NCI-H2227 (cell line): ENCODE results near the gene DNAH11.
"Not testable (repeated sequence)": the region's sequence is repeated elsewhere in the genome, so short reads cannot be mapped to it uniquely, and the experiment has no call there.

Source experiments
- DNase-seq: peaks from one replicate; lab custom pipeline; 2025; ENCODE audit not compliant: unreplicated experiment; lab: John Stamatoyannopoulos, UW

DNAH11 gene

GRCh38 chr7:21542891-21543527 is at the start of gene DNAH11:
Gene DNAH11 (plus strand): TSS chr7:21543039. CDS start chr7:21543246, 207 bp downstream.
- DNase-seq = peak; percentile 84

- no peak for DNase-seq
Measured at GRCh38 chr7:21495731-21496130, 47.1 kb upstream of the DNAH11 start.

- no peak for DNase-seq
Measured at GRCh38 chr7:21497072-21497471, 45.8 kb upstream of the DNAH11 start.

GRCh38 chr7:21500117-21500832 is 42.6 kb upstream of the DNAH11 start:
- no peak for DNase-seq

GRCh38 chr7:21504021-21504420 is 38.8 kb upstream of the DNAH11 start:
- DNase-seq = no peak

GRCh38 chr7:21507627-21508343 is 35.1 kb upstream of the DNAH11 start:
- DNase-seq = no peak

GRCh38 chr7:21508538-21508937 is 34.3 kb upstream of the DNAH11 start:
- DNase-seq = no peak

- no peak for DNase-seq
Measured at GRCh38 chr7:21514062-21514461, 28.8 kb upstream of the DNAH11 start.

GRCh38 chr7:21524680-21525079 is 18.2 kb upstream of the DNAH11 start:
- no peak for DNase-seq

- no peak for DNase-seq
Measured at GRCh38 chr7:21526007-21526406, 16.8 kb upstream of the DNAH11 start.

- no peak for DNase-seq
Measured at GRCh38 chr7:21526448-21526847, 16.4 kb upstream of the DNAH11 start.

- not testable (repeated sequence) for DNase-seq
Measured at GRCh38 chr7:21532485-21532884, 10.4 kb upstream of the DNAH11 start.

GRCh38 chr7:21533646-21534045 is 9.2 kb upstream of the DNAH11 start:
- not testable (repeated sequence) for DNase-seq

- not testable (repeated sequence) for DNase-seq
Measured at GRCh38 chr7:21536445-21537118, 6.3 kb upstream of the DNAH11 start.

- DNase-seq = no peak
Measured at GRCh38 chr7:21538936-21539495, 3.8 kb upstream of the DNAH11 start.

- DNase-seq = peak; percentile 27
Measured at GRCh38 chr7:21543528-21544302, 876 bp downstream of the DNAH11 start.

- DNase-seq = no peak
Measured at GRCh38 chr7:21544303-21544656, 1.4 kb downstream of the DNAH11 start.

GRCh38 chr7:21544715-21545114 is 1.9 kb downstream of the DNAH11 start:
- no peak for DNase-seq

GRCh38 chr7:21547501-21547900 is 4.7 kb downstream of the DNAH11 start:
- DNase-seq = no peak

- DNase-seq = no peak
Measured at GRCh38 chr7:21548491-21548890, 5.7 kb downstream of the DNAH11 start.
